IPS-18a (cell line): ENCODE data around the gene INTS7.

Experiments
- H3K27ac ChIP-seq: one replicate; pipeline ENCODE4 v1.5.1; 2013; ENCODE audit warnings: low read length
- H3K27me3 ChIP-seq: one replicate; pipeline ENCODE4 v1.6.1; 2013; ENCODE audit warnings: mild to moderate bottlenecking, low read length; ENCODE audit not compliant: control insufficient read depth, insufficient read depth
- H3K36me3 ChIP-seq: one replicate; pipeline ENCODE4 v1.6.1; 2013; ENCODE audit warnings: low read depth, low read length; ENCODE audit not compliant: control insufficient read depth
- H3K4me1 ChIP-seq: one replicate; pipeline ENCODE4 v1.6.1; 2013; ENCODE audit warnings: low read depth, low read length; ENCODE audit not compliant: control insufficient read depth
- H3K4me3 ChIP-seq: one replicate; pipeline ENCODE4 v1.5.1; 2013; ENCODE audit warnings: low read length
- H3K9ac ChIP-seq: one replicate; pipeline ENCODE4 v1.6.1; 2013; ENCODE audit warnings: mild to moderate bottlenecking, low read length, moderate library complexity
- H3K9me3 ChIP-seq: one replicate; pipeline ENCODE4 v1.6.1; 2013; ENCODE audit warnings: low read depth, low read length; ENCODE audit not compliant: control insufficient read depth

Gene INTS7

DNA sequence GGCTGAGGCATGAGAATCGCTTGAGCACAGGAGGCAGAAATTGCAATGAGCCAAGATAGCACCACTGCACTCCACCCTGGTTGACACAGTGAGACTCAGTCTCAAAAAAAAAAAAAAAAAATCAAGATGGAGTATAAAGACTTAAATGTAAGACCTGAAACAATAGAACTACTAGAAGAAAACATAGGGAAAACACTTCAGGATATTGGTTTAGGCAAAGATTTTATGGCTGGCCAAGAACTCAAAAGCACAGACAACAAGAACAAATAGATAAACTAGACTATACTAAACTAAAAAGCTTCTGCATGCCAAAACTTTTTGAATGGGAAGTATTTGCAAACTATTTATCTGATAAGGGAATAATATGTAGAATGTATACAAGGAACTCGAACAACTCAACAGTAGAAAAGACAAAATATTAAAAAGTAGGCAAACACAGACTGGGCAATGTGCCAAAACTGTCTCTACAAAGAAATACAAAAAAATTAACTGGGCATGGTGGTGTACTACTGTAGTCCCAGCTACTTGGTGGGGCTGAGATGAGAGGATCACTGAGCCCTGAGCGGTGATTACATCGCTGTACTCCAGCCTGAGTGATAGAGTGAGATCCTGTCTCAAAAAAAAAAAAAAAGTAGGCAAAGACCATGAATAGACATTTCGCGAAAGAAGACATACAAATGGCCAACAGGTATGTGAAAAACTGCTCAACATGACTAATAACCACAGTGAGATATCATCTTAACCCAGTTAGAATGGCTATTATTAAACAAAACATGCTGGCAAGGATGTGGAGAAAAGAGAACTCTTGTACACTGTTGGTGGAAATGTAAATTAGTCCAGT, 25.5 kb upstream of the INTS7 start:
- Histone ChIP-seq H3K36me3 (peaks cover 57% of the 10 kb centered on the region), H3K27me3 (no peaks in the 10 kb centered on the region), H3K9ac (no peak overlapping the region)

DNA sequence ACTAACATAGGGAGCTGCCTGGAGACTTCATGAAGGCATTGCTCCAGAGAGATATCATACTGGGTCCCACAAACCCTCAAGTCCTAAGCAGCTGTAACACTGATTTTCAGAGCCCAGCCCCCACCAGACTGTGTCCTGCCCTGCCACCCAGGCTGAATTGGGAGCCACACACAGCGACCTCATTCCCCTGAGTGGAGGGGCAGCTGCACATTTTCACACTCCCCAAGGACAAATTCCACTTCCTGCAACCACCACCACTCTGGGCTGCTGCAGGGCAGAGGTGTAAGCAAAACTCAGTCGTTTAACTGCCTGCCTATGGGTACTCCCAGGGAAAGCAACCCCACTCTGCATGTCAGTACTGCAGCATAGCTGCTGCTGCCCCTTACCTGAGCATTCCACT, 20.0 kb upstream of the INTS7 start:
- Histone ChIP-seq H3K9ac (no peak overlapping the region), H3K36me3 (peaks cover 70% of the 10 kb centered on the region), H3K4me1 (no peaks in the 10 kb centered on the region), H3K27ac (no peak overlapping the region), H3K4me3 (no peak overlapping the region), H3K9me3 (no peaks in the 10 kb centered on the region), H3K27me3 (no peaks in the 10 kb centered on the region)

More for the DNA sequence above, 25.5 kb upstream of the INTS7 start:
- Histone ChIP-seq H3K9me3 (no peaks in the 10 kb centered on the region), H3K4me3 (no peak overlapping the region), H3K4me1 (no peaks in the 10 kb centered on the region), H3K27ac (no peak overlapping the region)

DNA sequence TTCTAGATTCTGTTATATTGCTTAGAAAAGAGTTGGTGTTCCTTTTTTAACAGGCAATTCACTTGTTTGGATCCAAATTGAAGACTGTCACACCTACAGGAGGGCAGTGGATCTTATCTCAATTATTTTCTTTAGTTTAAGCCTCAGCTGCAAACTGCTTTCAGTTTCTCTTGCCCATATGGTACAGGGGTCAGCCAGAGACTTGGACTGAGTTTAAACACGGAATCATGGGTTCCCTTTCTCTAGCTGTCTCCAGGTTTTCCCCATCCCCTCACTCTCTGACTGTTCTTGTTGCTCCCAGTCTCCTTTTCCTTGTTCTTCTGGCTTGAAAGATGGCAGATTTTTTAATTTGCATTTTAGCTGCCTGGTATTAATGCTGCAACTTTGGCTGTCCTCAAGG, 18.6 kb upstream of the INTS7 start:
- H3K9me3 ChIP-seq = no peaks in the 10 kb centered on the region
- no peak overlapping the region for H3K9ac ChIP-seq
- no peaks in the 10 kb centered on the region for H3K4me1 ChIP-seq
- H3K27ac ChIP-seq = no peak overlapping the region
- H3K36me3 ChIP-seq = peaks cover 72% of the 10 kb centered on the region
- H3K4me3 ChIP-seq = no peak overlapping the region
- H3K27me3 ChIP-seq = no peaks in the 10 kb centered on the region

DNA sequence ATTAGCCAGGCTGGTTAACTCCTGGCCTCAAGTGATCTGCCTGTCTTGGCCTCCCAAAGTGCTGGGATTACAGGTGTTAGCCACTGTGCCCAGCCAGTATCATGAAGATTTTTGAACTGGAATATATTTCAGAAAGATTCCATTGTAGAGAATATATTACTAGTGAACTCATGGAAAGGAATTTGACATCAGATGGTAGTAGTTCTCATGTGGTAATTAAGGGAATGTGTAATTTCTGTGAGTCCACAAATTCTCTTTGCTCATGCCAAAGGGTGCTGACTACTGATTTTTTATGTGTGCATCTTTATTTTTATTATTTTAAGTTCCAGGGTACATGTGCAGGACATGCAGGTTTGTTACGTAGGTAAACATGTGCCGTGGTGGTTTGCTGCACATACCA, 10.6 kb upstream of the INTS7 start:
- H3K9me3 ChIP-seq = no peaks in the 10 kb centered on the region
- H3K27me3 ChIP-seq = no peaks in the 10 kb centered on the region
- H3K4me1 ChIP-seq = no peaks in the 10 kb centered on the region
- H3K4me3 ChIP-seq = no peak overlapping the region
- H3K9ac ChIP-seq = no peak overlapping the region
- peaks cover 50% of the 10 kb centered on the region for H3K36me3 ChIP-seq
- H3K27ac ChIP-seq = no peak overlapping the region

DNA sequence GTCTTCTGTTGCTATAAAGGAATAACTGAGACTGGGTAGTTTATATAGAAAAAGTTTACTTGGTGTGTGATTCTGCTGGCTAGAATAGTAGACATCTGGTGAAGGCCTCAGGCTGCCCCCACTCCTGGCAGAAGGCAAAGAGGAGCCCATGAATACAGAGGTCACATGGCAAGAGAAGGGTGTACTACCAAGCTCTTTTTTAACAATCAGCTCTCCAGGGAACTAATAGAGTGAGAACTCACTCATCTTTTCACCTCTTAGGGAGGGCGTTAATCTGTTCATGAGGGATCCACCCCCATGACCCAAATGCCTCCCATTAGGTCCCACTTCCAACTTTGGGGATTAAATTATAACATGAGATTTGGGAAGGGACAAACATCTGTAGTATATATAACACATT, 9.5 kb upstream of the INTS7 start:
- Histone ChIP-seq H3K36me3 (peaks cover 44% of the 10 kb centered on the region), H3K9ac (no peak overlapping the region), H3K4me1 (no peaks in the 10 kb centered on the region), H3K27ac (no peak overlapping the region), H3K9me3 (no peaks in the 10 kb centered on the region), H3K4me3 (no peak overlapping the region), H3K27me3 (no peaks in the 10 kb centered on the region)

DNA sequence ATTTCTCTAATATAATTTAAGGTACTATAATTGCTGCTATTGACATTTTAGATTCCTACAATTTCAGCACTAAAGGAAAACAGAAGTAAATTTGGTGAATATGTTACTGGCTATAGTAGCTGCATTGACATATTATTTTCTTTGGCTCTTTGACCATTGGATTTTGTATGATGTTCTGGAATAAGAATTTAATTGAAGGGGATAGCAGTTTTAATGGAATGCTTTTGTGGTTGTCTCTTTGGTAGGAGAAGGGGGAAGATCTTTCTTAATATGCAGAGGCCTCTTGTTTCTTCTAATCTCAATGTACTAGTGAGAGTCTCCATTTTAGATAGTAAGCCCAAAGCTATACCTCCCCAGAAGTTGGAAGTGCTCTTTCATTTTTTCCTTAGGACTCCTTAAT, 7.1 kb upstream of the INTS7 start:
- Histone ChIP-seq H3K27ac (no peak overlapping the region), H3K9me3 (no peaks in the 10 kb centered on the region), H3K9ac (no peak overlapping the region), H3K4me3 (no peak overlapping the region), H3K36me3 (peaks cover 35% of the 10 kb centered on the region), H3K27me3 (no peaks in the 10 kb centered on the region), H3K4me1 (no peaks in the 10 kb centered on the region)

DNA sequence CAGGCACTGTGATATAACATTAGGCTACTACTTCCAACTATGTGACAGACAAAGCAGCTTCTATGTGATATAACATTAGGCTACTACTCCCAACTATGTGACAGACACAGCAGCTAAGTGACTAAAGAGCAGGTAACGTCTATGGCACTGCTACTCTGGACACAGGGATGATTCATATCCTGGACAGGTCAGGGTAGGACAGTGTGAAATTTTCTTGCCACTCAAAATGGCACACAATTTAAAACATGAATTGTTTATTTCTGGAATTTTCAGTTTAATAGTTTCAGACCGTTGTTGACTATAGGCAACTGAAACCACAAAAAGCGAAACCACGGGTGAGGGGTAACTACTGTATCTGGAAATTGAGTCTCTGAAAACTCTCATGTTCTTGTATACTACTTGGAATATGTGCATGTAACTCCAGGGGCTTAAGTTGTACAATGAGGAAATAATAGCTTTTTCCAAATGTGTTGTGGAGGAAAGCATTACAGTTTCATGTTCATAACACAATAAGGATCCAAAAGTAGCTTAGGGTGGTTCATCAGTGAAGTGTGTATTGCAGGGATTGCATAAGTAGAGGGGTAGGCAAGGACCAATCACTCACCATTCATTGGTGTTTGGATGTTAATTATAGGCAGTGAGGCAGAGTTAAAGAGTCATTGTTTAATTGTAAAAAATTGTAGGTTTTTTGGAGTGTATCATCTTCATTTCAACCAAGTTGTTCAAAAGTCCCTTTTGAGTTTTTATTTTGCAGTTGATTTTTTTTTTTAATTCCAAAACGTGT, 5.5 kb upstream of the INTS7 start:
- Histone ChIP-seq H3K4me1 (peaks cover 6% of the 10 kb centered on the region), H3K9ac (no peak overlapping the region), H3K27me3 (no peaks in the 10 kb centered on the region), H3K27ac (no peak overlapping the region), H3K36me3 (peaks cover 30% of the 10 kb centered on the region), H3K4me3 (no peak overlapping the region), H3K9me3 (no peaks in the 10 kb centered on the region)

DNA sequence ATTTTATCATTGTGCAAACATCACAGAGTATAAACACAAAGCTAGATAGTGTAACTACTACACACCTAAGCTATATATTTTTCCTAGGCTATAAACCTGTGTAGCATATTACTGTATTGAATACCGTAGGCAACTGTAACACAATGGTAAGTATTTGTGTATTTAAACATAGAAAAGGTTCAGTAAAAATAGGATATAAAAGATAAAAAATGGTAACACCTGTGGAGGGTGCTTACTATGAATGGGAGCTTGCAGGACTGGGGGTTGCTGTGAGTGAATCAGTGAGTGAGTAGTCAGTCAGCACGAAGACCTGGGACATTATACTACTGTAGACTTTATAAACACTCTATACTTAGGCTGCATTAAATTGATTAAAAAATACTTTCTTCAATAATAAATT, 4.3 kb upstream of the INTS7 start:
- no peaks in the 10 kb centered on the region for H3K9me3 ChIP-seq
- H3K4me1 ChIP-seq = peaks cover 6% of the 10 kb centered on the region
- H3K27me3 ChIP-seq = no peaks in the 10 kb centered on the region
- H3K27ac ChIP-seq = no peak overlapping the region
- H3K4me3 ChIP-seq = no peak overlapping the region
- peaks cover 18% of the 10 kb centered on the region for H3K36me3 ChIP-seq
- no peak overlapping the region for H3K9ac ChIP-seq

DNA sequence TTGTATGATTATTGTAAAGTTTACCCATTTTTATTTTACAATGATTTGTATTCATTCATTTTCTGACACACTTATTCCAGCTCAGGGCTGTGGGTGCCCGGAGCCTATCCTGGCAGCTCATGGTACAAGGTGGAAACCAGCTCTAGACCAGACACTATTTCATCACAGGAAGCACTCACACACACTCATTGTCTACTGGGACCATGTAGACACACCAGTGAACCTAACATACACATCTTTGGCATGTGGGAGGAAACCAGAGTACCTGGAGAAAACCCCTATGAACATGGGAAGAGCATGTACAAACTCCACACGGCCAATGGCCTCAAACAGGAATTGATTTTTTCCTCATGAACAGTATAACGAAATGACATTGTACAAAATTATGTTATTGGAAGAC, 2.5 kb upstream of the INTS7 start:
- no peak overlapping the region for H3K27ac ChIP-seq
- peaks cover 6% of the 10 kb centered on the region for H3K4me1 ChIP-seq
- no peaks in the 10 kb centered on the region for H3K27me3 ChIP-seq
- peaks cover 11% of the 10 kb centered on the region for H3K36me3 ChIP-seq
- H3K4me3 ChIP-seq = peak overlapping the region; percentile 100
- H3K9me3 ChIP-seq = no peaks in the 10 kb centered on the region
- H3K9ac ChIP-seq = no peak overlapping the region

DNA sequence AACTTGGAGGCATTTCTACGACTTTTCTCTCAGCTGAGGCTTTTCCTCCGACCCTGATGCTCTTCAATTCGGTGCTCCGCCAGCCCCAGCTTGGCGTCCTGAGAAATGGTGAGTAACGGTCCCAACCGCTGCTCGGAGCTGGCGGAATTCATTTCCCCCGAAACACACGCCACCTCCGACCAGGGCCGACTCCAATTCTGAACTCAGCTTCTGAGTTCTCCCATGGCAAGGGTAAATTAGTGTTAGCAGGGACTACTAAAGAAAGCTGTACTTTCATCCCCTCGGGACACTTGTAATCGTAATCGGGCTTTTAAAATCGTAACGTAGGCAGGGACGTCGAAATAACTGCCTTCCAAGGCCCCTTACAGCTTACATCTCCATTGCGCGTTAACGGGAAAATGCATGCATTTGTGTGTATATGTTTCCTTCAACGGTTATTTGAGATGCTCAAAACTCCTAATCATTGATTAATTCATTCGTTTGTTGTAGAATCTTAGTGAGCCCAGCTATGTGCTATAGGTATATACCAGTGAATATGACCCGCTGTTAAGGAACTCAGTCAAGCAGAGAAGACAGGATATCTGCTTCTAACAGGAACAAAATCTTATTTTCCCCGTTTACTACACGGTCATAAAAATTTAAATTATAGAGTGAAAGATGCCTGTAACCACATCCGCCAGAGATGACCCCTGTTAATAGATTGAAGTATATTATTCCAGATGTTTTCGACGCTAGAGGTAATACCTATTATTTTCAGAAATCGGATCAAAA, 663 bp upstream of the INTS7 start:
- Histone ChIP-seq H3K36me3 (peaks cover 13% of the 10 kb centered on the region), H3K4me3 (peak overlapping the region; percentile 100), H3K9ac (peak overlapping the region; percentile 98), H3K4me1 (peaks cover 6% of the 10 kb centered on the region), H3K27ac (peak overlapping the region; percentile 75), H3K9me3 (no peaks in the 10 kb centered on the region), H3K27me3 (no peaks in the 10 kb centered on the region)

DNA sequence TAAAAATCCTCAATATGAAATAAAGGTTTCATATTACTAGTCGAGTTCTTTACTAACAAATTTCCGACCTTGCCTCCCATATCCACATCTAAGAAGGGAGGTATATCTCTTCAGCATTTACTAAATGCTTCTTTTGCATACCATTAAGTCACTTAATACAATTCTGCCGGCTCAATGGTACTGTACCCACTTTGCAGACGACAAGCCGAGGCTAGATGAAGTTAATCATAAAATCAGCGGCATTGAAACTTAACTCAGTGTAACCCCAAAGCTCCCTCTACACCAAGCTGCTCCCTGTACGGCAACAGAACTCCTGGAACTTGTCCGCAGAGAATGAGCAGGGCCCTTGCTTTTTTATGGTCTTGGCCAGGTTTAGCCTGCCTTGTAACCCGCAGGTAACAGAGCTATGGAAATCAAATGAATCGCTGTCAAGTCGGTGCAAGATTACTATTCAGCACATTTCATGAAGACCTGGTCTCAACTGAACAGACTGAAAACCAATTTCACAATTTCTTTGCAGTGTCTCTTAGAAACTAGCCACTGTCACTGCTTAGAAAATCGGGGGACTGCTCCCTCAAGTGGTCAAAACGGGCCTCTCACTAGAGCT, 738 bp downstream of the INTS7 start:
- Histone ChIP-seq H3K36me3 (peaks cover 7% of the 10 kb centered on the region), H3K4me1 (peaks cover 6% of the 10 kb centered on the region), H3K9me3 (no peaks in the 10 kb centered on the region), H3K4me3 (peak overlapping the region; percentile 100), H3K9ac (peak overlapping the region; percentile 98), H3K27me3 (no peaks in the 10 kb centered on the region), H3K27ac (no peak overlapping the region)
